Testis (tissue), 3 donors: ENCODE data around the gene JMJD4. TPM values are rescaled to one million over a fixed set of nuclear protein-coding genes. Genes with fewer than 3 reads are reported as not detected.

ENCODE experiments used
- DNase-seq: peaks from one replicate; pipeline ENCODE4 v3.0.0-alpha.2; 2019
- H3K27ac ChIP-seq, 2 donors: fragments of 200-600 bp; sonication (generic); one replicate each; pipeline ENCODE4 v1.5.1; 2019
- H3K27me3 ChIP-seq: fragments of 200-600 bp; sonication (generic); one replicate; pipeline ENCODE4 v1.5.1; 2019
- H3K36me3 ChIP-seq: fragments of 200-600 bp; sonication (generic); one replicate; pipeline ENCODE4 v1.5.1; 2017; ENCODE audit warnings: low read depth; ENCODE audit errors: missing control alignments
- H3K4me1 ChIP-seq: fragments of 200-600 bp; sonication (generic); one replicate; pipeline ENCODE4 v1.5.1; 2019
- H3K4me3 ChIP-seq, 2 donors: fragments of 200-600 bp; sonication (generic); one replicate each; pipeline ENCODE4 v1.5.1; 2017 to 2019
- H3K9me3 ChIP-seq: fragments of 200-600 bp; sonication (generic); one replicate; pipeline ENCODE4 v1.5.1; 2017
- CTCF ChIP-seq, 3 experiments: fragments of 450-650 bp in 2 of 3; fragments of 200-600 bp in 1 of 3; sonication (generic) in 1 of 3; IDR thresholded peaks; one replicate each; pipeline ENCODE4 v1.5.1; 2016 to 2019; ENCODE audit warnings: antibody characterized with exemption in 3 of 3, mild to moderate bottlenecking in 2 of 3, moderate library complexity in 1 of 3
- POLR2A ChIP-seq: fragments of 450-650 bp; IDR thresholded peaks from one replicate; pipeline ENCODE4 v1.6.1; 2017; ENCODE audit warnings: antibody characterized with exemption, mild to moderate bottlenecking, moderate library complexity
- WGBS, 2 donors: methylation state at CpG; one replicate each; pipeline ENCODE4 v1.1.5; 2018; 5-methylcytosine and 5-hydroxymethylcytosine counted together
- intact Hi-C: fragments of 100-400 bp; cut with DNase I; formaldehyde crosslinking; loops from one replicate; pipeline ENCODE4 v1.15.1; 2023; ENCODE audit warnings: low total_unique reads
- polyA plus RNA-seq: library from polyadenylated mRNA; stranded (reverse); fragments of 350-450 nt; fragmentation: Illumina TruSeq; extraction: RNeasy Lipid Tissue Mini Kit (QIAGEN cat#74804); gene quantifications from one replicate; pipeline ENCODE4 v1.2.3, GENCODE V29; 2014; ENCODE audit warnings: low read depth, low replicate concordance; ENCODE audit not compliant: insufficient read depth
- total RNA-seq, 2 donors: library from RNA; depleted of rRNA; stranded (reverse); fragments of >200 nt; gene quantifications; one replicate each; pipeline ENCODE4 v1.2.3, GENCODE V29; 2016

JMJD4 gene
- total and polyA plus RNA-seq, 3 donors from 2014 or later: 33.8 to 36.1 (median 35.2) TPM

- Histone ChIP-seq H3K4me1 (no peaks in the 10 kb centered on the region), H3K4me3 (no peak overlapping the region), H3K27ac (no peak overlapping the region), H3K27me3 (no peaks in the 10 kb centered on the region), H3K9me3 (no peaks in the 10 kb centered on the region), H3K36me3 (no peaks in the 10 kb centered on the region)
- TF ChIP-seq CTCF (IDR thresholded peaks at IDR 0.05) (no peak), POLR2A (no peak)
- WGBS, 2 donors: 90 to 95% methylated on average over 10 to 15 of the region's 15 CpGs
- intact Hi-C loops: no loop called here
- no peak for DNase-seq
Observed at GRCh38 chr1:227773558-227773957, 38.5 kb upstream of the JMJD4 start.

- no peak overlapping the region for H3K4me3 ChIP-seq
- no peaks in the 10 kb centered on the region for H3K36me3 ChIP-seq
- DNase-seq: no peak
- WGBS, 2 donors: 95% methylated on average over 4 to 7 of the region's 7 CpGs
- H3K4me1 ChIP-seq: no peaks in the 10 kb centered on the region
- H3K27ac ChIP-seq: no peak overlapping the region
- intact Hi-C loops: no loop called here
- H3K27me3 ChIP-seq: no peaks in the 10 kb centered on the region
- H3K9me3 ChIP-seq: no peaks in the 10 kb centered on the region
- TF ChIP-seq POLR2A (no peak), CTCF (IDR thresholded peaks at IDR 0.05) (no peak)
Observed at GRCh38 chr1:227771771-227772170, 36.7 kb upstream of the JMJD4 start.

GRCh38 chr1:227771326-227771725 is 36.2 kb upstream of the JMJD4 start:
- Histone ChIP-seq H3K4me1 (no peaks in the 10 kb centered on the region), H3K27ac (no peak overlapping the region), H3K4me3 (no peak overlapping the region), H3K9me3 (no peaks in the 10 kb centered on the region), H3K36me3 (no peaks in the 10 kb centered on the region), H3K27me3 (no peaks in the 10 kb centered on the region)
- intact Hi-C loops: no loop called here
- no peak for DNase-seq
- TF ChIP-seq POLR2A (no peak), CTCF (IDR thresholded peaks at IDR 0.05) (no peak)
- WGBS, 2 donors: 91 to 100% methylated on average over 4 to 8 of the region's 8 CpGs

- 92 to 98% methylated on average over 13 of the region's 13 CpGs for WGBS, 2 donors
- Histone ChIP-seq H3K27ac (no peak overlapping the region), H3K27me3 (no peaks in the 10 kb centered on the region), H3K4me1 (no peaks in the 10 kb centered on the region), H3K4me3 (no peak overlapping the region), H3K36me3 (no peaks in the 10 kb centered on the region), H3K9me3 (no peaks in the 10 kb centered on the region)
- no peak for DNase-seq
- intact Hi-C loops: no loop called here
- TF ChIP-seq POLR2A (no peak), CTCF (IDR thresholded peaks at IDR 0.05) (no peak)
Observed at GRCh38 chr1:227770812-227771211, 35.7 kb upstream of the JMJD4 start.

DNA sequence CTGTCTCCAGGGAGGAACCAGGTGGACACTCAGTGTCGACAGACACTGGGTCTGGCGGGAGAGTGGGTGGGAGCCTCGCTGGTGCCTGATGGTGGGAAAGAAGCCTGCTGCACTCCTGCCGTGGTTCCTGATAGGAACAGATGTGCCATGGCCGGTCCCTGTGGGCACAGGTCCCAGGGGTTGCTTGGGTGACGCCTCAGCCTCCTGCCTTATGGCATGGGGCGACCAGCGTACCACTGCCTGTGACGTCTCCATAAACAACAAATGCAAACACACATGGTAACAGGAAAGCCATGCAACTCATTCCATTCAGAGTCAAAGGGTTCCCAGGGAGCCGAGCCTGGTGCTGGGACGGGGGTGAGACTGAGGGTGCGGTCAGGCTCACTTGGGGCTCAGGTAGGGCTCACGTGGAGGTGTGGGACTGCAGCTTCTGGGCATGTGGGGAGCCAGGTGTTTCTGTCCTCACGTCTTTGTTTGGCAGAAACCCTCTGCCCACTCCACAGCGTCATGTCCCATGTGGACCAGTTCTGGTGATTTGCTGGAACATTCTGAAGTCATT is 34.9 kb upstream of the JMJD4 start:
- 93 to 96% methylated on average over 3 to 15 of the region's 15 CpGs for WGBS, 2 donors
- no peak overlapping the region for H3K27ac ChIP-seq
- intact Hi-C loops: loop anchor here (10.0 kb wide), 1 partner anchor 855 kb away; no protein-coding TSS in a partner anchor
- no peak for DNase-seq
- H3K4me3 ChIP-seq: no peak overlapping the region
- no peaks in the 10 kb centered on the region for H3K36me3 ChIP-seq
- no peaks in the 10 kb centered on the region for H3K9me3 ChIP-seq
- no peaks in the 10 kb centered on the region for H3K4me1 ChIP-seq
- no peaks in the 10 kb centered on the region for H3K27me3 ChIP-seq
- TF ChIP-seq POLR2A: no peak
- TF ChIP-seq CTCF (IDR thresholded peaks at IDR 0.05): no peak
